WTC11 (cell line): ENCODE results near the gene SLC35F2. TPM values are rescaled to one million over a fixed set of nuclear protein-coding genes. Genes with fewer than 3 reads are reported as not detected.

ENCODE experiments used
- ATAC-seq: fragments of 200-7000 bp; cut with Tn5 transposase; 2 replicates; pipeline ENCODE4 v1.10.0; 2021; ENCODE audit warnings: mild to moderate bottlenecking, moderate library complexity
- CTCF ChIA-PET: fragments of 300-600 bp; sonication (Branson Sonifier 250); formaldehyde crosslinking; loops from one replicate; lab custom pipeline; 2021; ENCODE audit warnings: antibody characterized with exemption; lab: Charles Lee
- POLR2A ChIA-PET: fragments of 350-600 bp; sonication (Branson Sonifier 250); formaldehyde crosslinking; loops from one replicate; lab custom pipeline; 2021; ENCODE audit warnings: antibody characterized with exemption; lab: Charles Lee
- DNase-seq: peaks from one replicate; pipeline ENCODE4 v3.0.0; 2021; ENCODE audit warnings: low spot score
- H3K27ac Mint-ChIP-seq: 2 replicates; pipeline ENCODE4 v1.8.0; 2021; ENCODE audit warnings: mixed read lengths
- H3K27me3 Mint-ChIP-seq: 2 replicates; pipeline ENCODE4 v1.8.0; 2021; ENCODE audit warnings: low read depth, mild to moderate bottlenecking, moderate library complexity, mixed read lengths
- H3K36me3 Mint-ChIP-seq: 2 replicates; pipeline ENCODE4 v1.8.0; 2021; ENCODE audit warnings: mixed read lengths
- H3K4me1 Mint-ChIP-seq: 2 replicates; pipeline ENCODE4 v1.8.0; 2022; ENCODE audit warnings: mixed read lengths
- H3K4me3 Mint-ChIP-seq: 2 replicates; pipeline ENCODE4 v1.8.0; 2021; ENCODE audit warnings: mild to moderate bottlenecking, moderate library complexity, mixed read lengths
- H3K9me3 Mint-ChIP-seq: 2 replicates; pipeline ENCODE4 v1.8.0; 2021; ENCODE audit warnings: mixed read lengths
- ATF1 ChIP-seq: sonication (generic); formaldehyde crosslinking; IDR thresholded peaks from 2 replicates; pipeline ENCODE4 v1.8.1; 2023; ENCODE audit warnings: mild to moderate bottlenecking, moderate library complexity, missing genetic modification reagents
- CREB1 ChIP-seq: sonication (generic); formaldehyde crosslinking; IDR thresholded peaks from 2 replicates; pipeline ENCODE4 v1.8.0; 2023; ENCODE audit warnings: mild to moderate bottlenecking, missing genetic modification reagents
- ESRRA ChIP-seq: sonication (generic); formaldehyde crosslinking; IDR thresholded peaks from 2 replicates; pipeline ENCODE4 v1.8.1; 2022; ENCODE audit warnings: mild to moderate bottlenecking, missing genetic modification reagents, borderline replicate concordance
- ETV6 ChIP-seq: sonication (generic); formaldehyde crosslinking; IDR thresholded peaks from 2 replicates; pipeline ENCODE4 v1.8.1; 2022; ENCODE audit warnings: mild to moderate bottlenecking, missing genetic modification reagents
- GTF2I ChIP-seq: fragments of 250-450 bp; sonication (Bioruptor Pico); conservative IDR thresholded peaks from 2 replicates; pipeline ENCODE4 v1.4.0; 2021; ENCODE audit warnings: mild to moderate bottlenecking
- IRF2 ChIP-seq: sonication (generic); formaldehyde crosslinking; IDR thresholded peaks from 2 replicates; pipeline ENCODE4 v1.8.0; 2022; ENCODE audit warnings: low read depth, missing genetic modification reagents, borderline replicate concordance
- KAT7 ChIP-seq: sonication (generic); formaldehyde crosslinking; IDR thresholded peaks from 2 replicates; pipeline ENCODE4 v1.8.1; 2023; ENCODE audit warnings: missing genetic modification reagents, mild to moderate bottlenecking, borderline replicate concordance
- MXD4 ChIP-seq: fragments of 250-450 bp; sonication (Bioruptor Pico); IDR thresholded peaks from 2 replicates; pipeline ENCODE4 v1.8.0; 2021; ENCODE audit warnings: mild to moderate bottlenecking, moderate library complexity, borderline replicate concordance
- OVOL2 ChIP-seq: fragments of 250-450 bp; sonication (Bioruptor Pico); IDR thresholded peaks from 2 replicates; pipeline ENCODE4 v1.9.0; 2021; ENCODE audit warnings: mild to moderate bottlenecking, borderline replicate concordance
- RELA ChIP-seq: sonication (generic); formaldehyde crosslinking; IDR thresholded peaks from 2 replicates; pipeline ENCODE4 v1.8.1; 2022; ENCODE audit warnings: missing genetic modification reagents, mild to moderate bottlenecking, borderline replicate concordance
- SMAD3 ChIP-seq: sonication (generic); formaldehyde crosslinking; IDR thresholded peaks from 2 replicates; pipeline ENCODE4 v1.8.0; 2022; ENCODE audit warnings: missing genetic modification reagents, mild to moderate bottlenecking, borderline replicate concordance
- SOX15 ChIP-seq: fragments of 250-450 bp; sonication (Bioruptor Pico); IDR thresholded peaks from 2 replicates; pipeline ENCODE4 v1.9.0; 2021; ENCODE audit warnings: mild to moderate bottlenecking
- TCF7 ChIP-seq: sonication (generic); formaldehyde crosslinking; IDR thresholded peaks from 2 replicates; pipeline ENCODE4 v1.8.0; 2022; ENCODE audit warnings: mild to moderate bottlenecking, low read depth, missing genetic modification reagents, moderate library complexity
- TEAD1 ChIP-seq: sonication (generic); formaldehyde crosslinking; IDR thresholded peaks from 2 replicates; pipeline ENCODE4 v1.8.0; 2022; ENCODE audit warnings: mild to moderate bottlenecking, missing genetic modification reagents
- TP53 ChIP-seq: sonication (generic); formaldehyde crosslinking; IDR thresholded peaks from 2 replicates; pipeline ENCODE4 v1.8.1; 2023; ENCODE audit warnings: mild to moderate bottlenecking, missing genetic modification reagents
- ZNF138 ChIP-seq: sonication (generic); formaldehyde crosslinking; conservative IDR thresholded peaks from 2 replicates; pipeline ENCODE4 v1.8.1; 2022; ENCODE audit warnings: mild to moderate bottlenecking, moderate library complexity, missing genetic modification reagents
- ZNF232 ChIP-seq: sonication (generic); formaldehyde crosslinking; IDR thresholded peaks from 2 replicates; pipeline ENCODE4 v1.8.0; 2022; ENCODE audit warnings: mild to moderate bottlenecking, missing genetic modification reagents
- ZNF416 ChIP-seq: fragments of 250-450 bp; sonication (Bioruptor Pico); IDR thresholded peaks from 2 replicates; pipeline ENCODE4 v1.9.0; 2021; ENCODE audit warnings: mild to moderate bottlenecking, inconsistent platforms
- total RNA-seq: library from RNA; stranded (reverse); gene quantifications from 3 replicates; pipeline ENCODE4 v1.2.3, GENCODE V29; 2021
- TF ChIP-seq, protein P1 (sequence below): sonication (generic); formaldehyde crosslinking; IDR thresholded peaks from 2 replicates; pipeline ENCODE4 v1.8.0; 2022; ENCODE audit warnings: mild to moderate bottlenecking, missing genetic modification reagents
- TF ChIP-seq, protein P2 (sequence below): sonication (generic); formaldehyde crosslinking; IDR thresholded peaks from 2 replicates; pipeline ENCODE4 v1.8.1; 2023; ENCODE audit warnings: mild to moderate bottlenecking, missing genetic modification reagents
- TF ChIP-seq, protein P3 (sequence below): sonication (generic); formaldehyde crosslinking; IDR thresholded peaks from 2 replicates; pipeline ENCODE4 v1.8.1; 2023; ENCODE audit warnings: mild to moderate bottlenecking, missing genetic modification reagents, moderate library complexity
- TF ChIP-seq, protein P4 (sequence below): fragments of 250-450 bp; sonication (Bioruptor Pico); conservative IDR thresholded peaks from 2 replicates; pipeline ENCODE4 v1.9.0; 2021; ENCODE audit warnings: mild to moderate bottlenecking
- TF ChIP-seq, protein P5 (sequence below): fragments of 250-450 bp; sonication (Bioruptor Pico); IDR thresholded peaks from 2 replicates; pipeline ENCODE4 v1.9.0; 2021; ENCODE audit warnings: mild to moderate bottlenecking, borderline replicate concordance
- TF ChIP-seq, protein P6 (sequence below): fragments of 250-450 bp; sonication (Bioruptor Pico); IDR thresholded peaks from 2 replicates; pipeline ENCODE4 v1.9.0; 2021; ENCODE audit warnings: mild to moderate bottlenecking

Gene SLC35F2
- total RNA-seq, 1 experiment from 2014 or later, result 27.1 TPM

DNA sequence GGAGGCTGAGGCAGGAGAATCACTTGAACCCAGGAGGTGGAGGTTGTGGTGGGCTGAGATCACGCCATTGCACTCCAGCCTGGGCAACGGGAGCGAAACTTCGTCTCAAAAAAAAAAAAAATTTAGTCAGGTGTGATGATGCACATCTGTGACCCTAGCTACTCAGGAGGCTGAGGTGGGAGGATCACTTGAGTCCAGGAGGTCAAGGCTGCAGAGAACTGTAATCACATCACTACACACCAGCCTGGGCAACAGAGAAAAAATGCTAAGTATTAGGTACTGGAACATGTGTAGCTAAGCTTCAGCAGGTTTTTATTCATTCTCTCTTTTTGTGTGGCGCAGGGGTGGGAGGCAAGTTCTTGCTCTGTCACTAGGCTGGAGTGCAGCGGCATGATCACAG is 82.5 kb downstream of the SLC35F2 start:
- ChIA-PET CTCF (no interaction called here), POLR2A (no interaction called here)
- Mint-ChIP-seq H3K4me1 (no peaks in the 10 kb centered on the region), H3K9me3 (no peaks in the 10 kb centered on the region), H3K36me3 (no peaks in the 10 kb centered on the region), H3K4me3 (no peak overlapping the region), H3K27ac (no peak overlapping the region), H3K27me3 (no peaks in the 10 kb centered on the region)
- DNase-seq (no peak), ATAC-seq (no peak)
- TF ChIP-seq GTF2I (CRISPR knock-in tag) (no peak), TEAD1 (no peak), ETV6 (CRISPR knock-in tag) (no peak), SOX15 (CRISPR knock-in tag) (no peak), KAT7 (CRISPR knock-in tag) (no peak), RELA (CRISPR knock-in tag) (no peak), ZNF138 (CRISPR knock-in tag) (no peak), ZNF416 (CRISPR knock-in tag) (no peak), TCF7 (CRISPR knock-in tag) (no peak), ATF1 (no peak), MXD4 (CRISPR knock-in tag) (no peak), SMAD3 (CRISPR knock-in tag) (no peak), ZNF232 (CRISPR knock-in tag) (no peak), OVOL2 (CRISPR knock-in tag) (no peak)
- TF ChIP-seq, protein P1, sequence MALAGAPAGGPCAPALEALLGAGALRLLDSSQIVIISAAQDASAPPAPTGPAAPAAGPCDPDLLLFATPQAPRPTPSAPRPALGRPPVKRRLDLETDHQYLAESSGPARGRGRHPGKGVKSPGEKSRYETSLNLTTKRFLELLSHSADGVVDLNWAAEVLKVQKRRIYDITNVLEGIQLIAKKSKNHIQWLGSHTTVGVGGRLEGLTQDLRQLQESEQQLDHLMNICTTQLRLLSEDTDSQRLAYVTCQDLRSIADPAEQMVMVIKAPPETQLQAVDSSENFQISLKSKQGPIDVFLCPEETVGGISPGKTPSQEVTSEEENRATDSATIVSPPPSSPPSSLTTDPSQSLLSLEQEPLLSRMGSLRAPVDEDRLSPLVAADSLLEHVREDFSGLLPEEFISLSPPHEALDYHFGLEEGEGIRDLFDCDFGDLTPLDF (CRISPR knock-in tag), result no peak
- TF ChIP-seq, protein P2, sequence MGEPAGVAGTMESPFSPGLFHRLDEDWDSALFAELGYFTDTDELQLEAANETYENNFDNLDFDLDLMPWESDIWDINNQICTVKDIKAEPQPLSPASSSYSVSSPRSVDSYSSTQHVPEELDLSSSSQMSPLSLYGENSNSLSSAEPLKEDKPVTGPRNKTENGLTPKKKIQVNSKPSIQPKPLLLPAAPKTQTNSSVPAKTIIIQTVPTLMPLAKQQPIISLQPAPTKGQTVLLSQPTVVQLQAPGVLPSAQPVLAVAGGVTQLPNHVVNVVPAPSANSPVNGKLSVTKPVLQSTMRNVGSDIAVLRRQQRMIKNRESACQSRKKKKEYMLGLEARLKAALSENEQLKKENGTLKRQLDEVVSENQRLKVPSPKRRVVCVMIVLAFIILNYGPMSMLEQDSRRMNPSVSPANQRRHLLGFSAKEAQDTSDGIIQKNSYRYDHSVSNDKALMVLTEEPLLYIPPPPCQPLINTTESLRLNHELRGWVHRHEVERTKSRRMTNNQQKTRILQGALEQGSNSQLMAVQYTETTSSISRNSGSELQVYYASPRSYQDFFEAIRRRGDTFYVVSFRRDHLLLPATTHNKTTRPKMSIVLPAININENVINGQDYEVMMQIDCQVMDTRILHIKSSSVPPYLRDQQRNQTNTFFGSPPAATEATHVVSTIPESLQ (CRISPR knock-in tag), result no peak
- TF ChIP-seq, protein P3, sequence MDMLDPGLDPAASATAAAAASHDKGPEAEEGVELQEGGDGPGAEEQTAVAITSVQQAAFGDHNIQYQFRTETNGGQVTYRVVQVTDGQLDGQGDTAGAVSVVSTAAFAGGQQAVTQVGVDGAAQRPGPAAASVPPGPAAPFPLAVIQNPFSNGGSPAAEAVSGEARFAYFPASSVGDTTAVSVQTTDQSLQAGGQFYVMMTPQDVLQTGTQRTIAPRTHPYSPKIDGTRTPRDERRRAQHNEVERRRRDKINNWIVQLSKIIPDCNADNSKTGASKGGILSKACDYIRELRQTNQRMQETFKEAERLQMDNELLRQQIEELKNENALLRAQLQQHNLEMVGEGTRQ, result no peak
- TF ChIP-seq, protein P4, sequence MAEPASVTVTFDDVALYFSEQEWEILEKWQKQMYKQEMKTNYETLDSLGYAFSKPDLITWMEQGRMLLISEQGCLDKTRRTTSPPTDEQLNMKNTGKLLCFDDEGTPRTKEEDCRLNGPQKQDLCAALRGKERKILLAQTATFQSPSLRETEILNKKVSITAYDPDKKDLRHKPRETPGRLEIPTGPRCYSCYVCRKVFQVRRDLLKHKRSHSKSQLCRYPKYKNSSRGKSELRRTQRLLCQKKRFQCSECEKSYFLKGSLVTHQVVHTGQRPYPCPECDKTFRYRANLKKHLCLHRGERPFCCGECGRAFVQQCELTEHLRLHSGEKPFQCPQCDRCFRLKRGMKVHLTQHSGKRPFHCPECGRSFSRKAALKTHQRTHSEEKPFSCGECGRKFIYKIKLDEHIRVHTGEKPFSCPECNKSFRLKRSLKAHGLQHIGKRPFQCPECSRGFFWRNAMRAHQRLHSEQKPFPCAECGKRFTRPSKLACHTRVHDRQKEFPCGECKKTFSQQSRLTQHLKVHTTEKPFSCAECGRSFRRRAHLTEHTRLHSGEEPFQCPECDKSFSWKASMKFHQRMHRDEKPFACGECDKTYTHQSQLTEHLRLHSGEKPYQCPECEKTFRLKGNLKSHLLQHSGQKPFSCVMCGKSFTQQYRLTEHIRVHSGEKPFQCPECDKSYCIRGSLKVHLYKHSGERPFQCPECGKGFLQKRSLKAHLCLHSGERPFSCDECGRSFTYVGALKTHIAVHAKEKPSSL (CRISPR knock-in tag), result no peak

DNA sequence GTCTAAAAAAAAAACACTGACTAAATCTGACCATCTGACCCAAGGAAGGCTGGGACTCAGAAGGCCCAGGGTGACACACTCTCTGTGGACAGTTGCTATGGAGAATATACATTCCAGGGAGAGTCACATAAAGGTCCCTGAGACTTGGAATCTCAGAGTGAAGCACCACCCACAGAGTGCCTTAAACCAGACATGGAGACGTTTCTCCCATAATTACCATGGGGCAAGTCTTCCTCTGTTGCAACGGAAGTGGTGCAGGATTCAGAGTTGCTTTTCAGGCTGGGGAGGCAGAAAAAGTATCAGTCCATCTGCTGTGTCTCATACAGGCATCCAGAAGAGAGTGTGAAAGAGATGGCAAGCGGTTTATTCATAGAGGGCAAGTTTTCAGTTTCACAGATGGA is 88.0 kb downstream of the SLC35F2 start:
- Mint-ChIP-seq H3K27me3 (no peaks in the 10 kb centered on the region; the same call in 1 of the 2 replicates), H3K9me3 (no peaks in the 10 kb centered on the region), H3K4me3 (no peak overlapping the region), H3K27ac (no peak overlapping the region), H3K4me1 (no peaks in the 10 kb centered on the region), H3K36me3 (no peaks in the 10 kb centered on the region)
- no peak for ATAC-seq
- no peak for DNase-seq
- ChIA-PET POLR2A (no interaction called here), CTCF (interaction anchor here (0.5 to 2.5 kb wide), 15 partner anchors 11 to 221 kb away, joined by 3 to 28 read pairs (median 3); partner anchors contain the start of gene ALKBH8)
- TF ChIP-seq ESRRA (CRISPR knock-in tag), result no peak
- TF ChIP-seq TP53, result no peak
- TF ChIP-seq, protein P5, sequence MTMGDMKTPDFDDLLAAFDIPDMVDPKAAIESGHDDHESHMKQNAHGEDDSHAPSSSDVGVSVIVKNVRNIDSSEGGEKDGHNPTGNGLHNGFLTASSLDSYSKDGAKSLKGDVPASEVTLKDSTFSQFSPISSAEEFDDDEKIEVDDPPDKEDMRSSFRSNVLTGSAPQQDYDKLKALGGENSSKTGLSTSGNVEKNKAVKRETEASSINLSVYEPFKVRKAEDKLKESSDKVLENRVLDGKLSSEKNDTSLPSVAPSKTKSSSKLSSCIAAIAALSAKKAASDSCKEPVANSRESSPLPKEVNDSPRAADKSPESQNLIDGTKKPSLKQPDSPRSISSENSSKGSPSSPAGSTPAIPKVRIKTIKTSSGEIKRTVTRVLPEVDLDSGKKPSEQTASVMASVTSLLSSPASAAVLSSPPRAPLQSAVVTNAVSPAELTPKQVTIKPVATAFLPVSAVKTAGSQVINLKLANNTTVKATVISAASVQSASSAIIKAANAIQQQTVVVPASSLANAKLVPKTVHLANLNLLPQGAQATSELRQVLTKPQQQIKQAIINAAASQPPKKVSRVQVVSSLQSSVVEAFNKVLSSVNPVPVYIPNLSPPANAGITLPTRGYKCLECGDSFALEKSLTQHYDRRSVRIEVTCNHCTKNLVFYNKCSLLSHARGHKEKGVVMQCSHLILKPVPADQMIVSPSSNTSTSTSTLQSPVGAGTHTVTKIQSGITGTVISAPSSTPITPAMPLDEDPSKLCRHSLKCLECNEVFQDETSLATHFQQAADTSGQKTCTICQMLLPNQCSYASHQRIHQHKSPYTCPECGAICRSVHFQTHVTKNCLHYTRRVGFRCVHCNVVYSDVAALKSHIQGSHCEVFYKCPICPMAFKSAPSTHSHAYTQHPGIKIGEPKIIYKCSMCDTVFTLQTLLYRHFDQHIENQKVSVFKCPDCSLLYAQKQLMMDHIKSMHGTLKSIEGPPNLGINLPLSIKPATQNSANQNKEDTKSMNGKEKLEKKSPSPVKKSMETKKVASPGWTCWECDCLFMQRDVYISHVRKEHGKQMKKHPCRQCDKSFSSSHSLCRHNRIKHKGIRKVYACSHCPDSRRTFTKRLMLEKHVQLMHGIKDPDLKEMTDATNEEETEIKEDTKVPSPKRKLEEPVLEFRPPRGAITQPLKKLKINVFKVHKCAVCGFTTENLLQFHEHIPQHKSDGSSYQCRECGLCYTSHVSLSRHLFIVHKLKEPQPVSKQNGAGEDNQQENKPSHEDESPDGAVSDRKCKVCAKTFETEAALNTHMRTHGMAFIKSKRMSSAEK (CRISPR knock-in tag), result no peak
- TF ChIP-seq IRF2 (CRISPR knock-in tag), result no peak
- TF ChIP-seq TEAD1, result no peak
- TF ChIP-seq, protein P2 (CRISPR knock-in tag), result no peak
- TF ChIP-seq, protein P6, sequence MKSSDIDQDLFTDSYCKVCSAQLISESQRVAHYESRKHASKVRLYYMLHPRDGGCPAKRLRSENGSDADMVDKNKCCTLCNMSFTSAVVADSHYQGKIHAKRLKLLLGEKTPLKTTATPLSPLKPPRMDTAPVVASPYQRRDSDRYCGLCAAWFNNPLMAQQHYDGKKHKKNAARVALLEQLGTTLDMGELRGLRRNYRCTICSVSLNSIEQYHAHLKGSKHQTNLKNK (CRISPR knock-in tag), result no peak
- TF ChIP-seq CREB1, result no peak
